ENCODE results near the gene SATL1.

DNA sequence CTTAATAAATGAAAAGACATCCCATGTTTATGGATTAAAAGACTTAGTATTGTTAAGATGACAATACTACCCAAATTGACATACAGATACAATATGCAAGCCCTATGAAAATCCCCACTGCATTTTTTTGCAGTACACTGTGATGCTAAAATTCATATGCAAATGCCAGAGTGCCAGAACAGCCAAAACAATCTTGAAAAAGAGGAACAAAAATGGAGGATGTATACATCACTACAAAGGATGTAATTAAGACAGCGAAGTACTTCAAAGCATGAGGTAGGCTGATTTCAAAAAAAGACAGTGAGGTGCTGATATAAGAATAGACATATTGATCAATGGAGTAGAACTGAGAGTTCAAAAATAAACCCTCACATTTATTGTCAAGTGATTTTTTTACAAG, 47.3 kb downstream of the SATL1 start:
- TF ChIP-seq CTCF (IDR thresholded peaks at IDR 0.05): no peak
- TF ChIP-seq EP300 (IDR thresholded peaks at IDR 0.05; ENCODE audit: low read depth): no peak
- TF ChIP-seq POLR2A (IDR thresholded peaks at IDR 0.05): no peak
- TF ChIP-seq POLR2AphosphoS5 (IDR thresholded peaks at IDR 0.05): no peak
